ENCODE data around the gene LRMDA.

Gene LRMDA

GRCh38 chr10:76329891-76330575 is 898.6 kb downstream of the LRMDA start:
- DNase-seq: no peak

GRCh38 chr10:76331742-76332141 is 900.3 kb downstream of the LRMDA start:
- no peak for DNase-seq

GRCh38 chr10:76333326-76333725 is 901.9 kb downstream of the LRMDA start:
- DNase-seq: no peak

- DNase-seq: no peak
Measured at GRCh38 chr10:76333796-76334195, 902.4 kb downstream of the LRMDA start.

GRCh38 chr10:76334255-76334654 is 902.8 kb downstream of the LRMDA start:
- DNase-seq: no peak

GRCh38 chr10:76336213-76336963 is 905.0 kb downstream of the LRMDA start:
- no peak for DNase-seq

DNA sequence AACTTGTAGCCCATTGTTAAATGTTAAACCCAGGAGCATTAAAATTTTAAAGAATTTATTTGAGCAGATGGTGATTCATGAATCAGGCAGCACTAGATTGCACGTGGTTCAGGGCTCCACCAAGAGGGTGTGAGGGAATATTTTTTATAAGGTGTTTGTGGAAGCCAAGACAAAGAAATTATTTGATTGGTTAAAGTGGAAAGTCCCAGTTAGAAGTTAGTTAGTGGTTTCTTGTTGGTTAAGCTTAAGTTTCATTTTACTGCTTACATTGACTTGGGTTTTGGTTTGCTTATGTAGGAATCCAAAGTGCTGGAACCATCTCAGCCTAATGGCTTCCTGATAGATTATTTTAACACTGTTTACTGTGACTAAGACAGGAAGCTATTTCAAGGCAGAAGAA is 906.2 kb downstream of the LRMDA start:
- DNase-seq: no peak

GRCh38 chr10:76338187-76338586 is 906.8 kb downstream of the LRMDA start:
- DNase-seq: no peak

GRCh38 chr10:76341740-76342139 is 910.3 kb downstream of the LRMDA start:
- DNase-seq: no peak

DNA sequence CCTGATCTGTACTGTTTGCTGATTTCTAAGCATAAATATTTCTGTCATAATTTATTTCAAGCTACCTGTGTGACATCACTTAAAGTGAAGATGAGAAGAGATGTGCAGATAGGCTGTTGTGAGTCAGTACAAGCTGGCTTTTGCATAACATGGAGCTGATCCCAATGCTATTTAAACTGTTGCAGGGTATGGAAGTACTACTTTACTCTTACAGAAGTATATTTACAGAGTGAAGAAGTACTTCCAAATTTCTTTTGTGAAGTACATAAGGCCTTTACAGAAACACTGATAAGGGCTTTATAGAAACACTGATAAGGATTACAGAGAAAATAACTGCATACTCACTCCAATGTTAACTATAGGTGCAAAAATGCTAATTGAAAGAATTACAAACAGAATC is 911.6 kb downstream of the LRMDA start:
- no peak for DNase-seq

DNA sequence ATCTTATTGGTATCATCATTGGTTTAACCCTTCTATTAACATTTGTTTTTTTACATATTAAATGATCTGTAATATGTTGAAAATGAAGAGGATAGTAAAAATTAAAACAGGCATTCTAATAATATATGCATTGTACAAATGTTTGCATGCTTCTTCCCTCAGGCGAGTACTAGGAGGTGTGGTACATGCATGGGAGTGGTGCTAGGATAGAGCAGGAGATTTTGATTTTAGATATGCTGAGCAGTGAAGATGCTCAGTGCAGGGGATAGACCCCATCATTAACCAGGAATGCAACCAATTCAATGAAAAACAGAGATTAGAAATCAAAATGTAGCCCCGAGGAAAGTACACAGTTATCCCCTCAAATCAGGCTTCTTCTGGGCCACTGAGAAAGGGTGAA is 916.4 kb downstream of the LRMDA start:
- no peak for DNase-seq

DNA sequence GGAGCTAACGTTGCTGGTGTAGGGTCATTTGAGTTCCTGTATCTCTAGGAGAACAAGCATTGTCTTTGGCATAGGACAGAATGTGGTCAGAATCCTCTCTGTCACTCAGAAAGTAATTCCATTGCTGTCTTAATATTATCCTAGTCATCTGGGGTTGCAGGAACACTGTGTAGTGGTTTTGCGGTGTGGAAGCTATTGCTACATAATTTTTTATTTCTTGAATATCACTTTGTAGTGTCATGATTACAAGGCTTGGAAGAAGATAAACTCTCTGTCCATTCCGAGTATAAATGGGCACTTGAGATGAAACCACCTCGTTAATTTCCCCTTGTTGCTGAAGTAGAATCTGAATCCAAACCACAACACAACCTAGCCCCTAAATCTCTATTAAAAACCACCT is 919.2 kb downstream of the LRMDA start:
- no peak for DNase-seq

DNA sequence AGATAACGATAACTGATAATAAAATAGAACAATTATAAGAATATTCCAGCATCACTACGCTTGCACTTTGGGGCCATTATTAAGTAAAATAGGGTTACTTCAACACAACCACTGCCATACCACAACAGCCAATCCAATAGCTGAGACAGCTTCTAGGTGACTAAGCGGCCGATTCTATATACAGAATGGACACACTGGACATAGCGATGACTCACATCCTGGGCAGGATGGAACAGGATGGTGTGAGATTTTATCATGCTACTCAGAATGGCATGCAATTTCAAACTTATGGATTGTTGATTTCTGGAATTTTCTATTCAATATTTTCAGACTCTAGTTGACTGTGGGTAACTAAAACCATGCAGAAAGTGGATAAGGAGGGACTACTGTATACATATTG is 920.9 kb downstream of the LRMDA start:
- no peak for DNase-seq

GRCh38 chr10:76353237-76353851 is 921.9 kb downstream of the LRMDA start:
- no peak for DNase-seq

DNA sequence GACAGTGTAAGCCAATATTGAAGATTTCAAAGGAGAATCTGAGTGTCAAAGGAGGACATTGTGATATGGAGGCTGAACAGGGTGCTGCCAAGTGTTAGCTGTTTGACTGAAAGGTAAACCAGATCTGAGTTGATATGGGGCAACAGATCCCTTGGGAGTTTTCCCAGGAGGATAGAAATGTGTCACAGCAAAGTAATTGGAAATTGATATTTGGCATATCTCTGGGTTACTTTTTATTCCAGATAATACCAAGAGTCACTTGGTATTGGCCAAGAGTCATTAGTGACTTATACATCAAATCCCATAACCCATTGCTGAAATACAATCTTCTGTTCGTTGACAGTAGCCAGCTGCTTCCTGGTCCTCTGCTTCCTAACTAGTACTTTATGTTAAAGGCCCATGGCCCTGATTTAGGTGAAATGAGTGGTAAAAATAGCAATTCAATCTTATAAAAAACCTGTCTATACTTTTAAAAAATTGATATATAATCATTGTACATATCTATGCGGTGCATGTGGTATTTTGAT is 922.9 kb downstream of the LRMDA start:
- DNase-seq: no peak

GRCh38 chr10:76354921-76355320 is 923.5 kb downstream of the LRMDA start:
- no peak for DNase-seq

DNA sequence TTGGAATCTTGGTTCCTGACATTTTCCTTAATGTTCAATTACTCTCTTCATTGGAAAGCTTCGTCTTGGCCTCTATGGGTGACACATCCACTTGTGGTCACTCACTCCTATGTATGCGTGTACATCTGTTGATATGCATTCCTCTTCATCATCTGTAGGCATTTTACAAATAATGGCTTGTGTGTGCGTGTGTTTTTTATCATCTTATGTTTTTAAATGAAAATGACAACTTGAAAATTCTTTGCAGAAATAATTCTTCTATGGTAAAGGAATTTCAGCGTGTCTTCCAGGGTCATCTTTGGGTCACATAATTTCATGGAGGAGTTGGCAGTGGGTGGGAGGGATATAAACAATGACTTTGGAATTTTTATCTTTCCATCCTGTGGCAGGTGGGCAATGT is 925.1 kb downstream of the LRMDA start:
- no peak for DNase-seq

DNA sequence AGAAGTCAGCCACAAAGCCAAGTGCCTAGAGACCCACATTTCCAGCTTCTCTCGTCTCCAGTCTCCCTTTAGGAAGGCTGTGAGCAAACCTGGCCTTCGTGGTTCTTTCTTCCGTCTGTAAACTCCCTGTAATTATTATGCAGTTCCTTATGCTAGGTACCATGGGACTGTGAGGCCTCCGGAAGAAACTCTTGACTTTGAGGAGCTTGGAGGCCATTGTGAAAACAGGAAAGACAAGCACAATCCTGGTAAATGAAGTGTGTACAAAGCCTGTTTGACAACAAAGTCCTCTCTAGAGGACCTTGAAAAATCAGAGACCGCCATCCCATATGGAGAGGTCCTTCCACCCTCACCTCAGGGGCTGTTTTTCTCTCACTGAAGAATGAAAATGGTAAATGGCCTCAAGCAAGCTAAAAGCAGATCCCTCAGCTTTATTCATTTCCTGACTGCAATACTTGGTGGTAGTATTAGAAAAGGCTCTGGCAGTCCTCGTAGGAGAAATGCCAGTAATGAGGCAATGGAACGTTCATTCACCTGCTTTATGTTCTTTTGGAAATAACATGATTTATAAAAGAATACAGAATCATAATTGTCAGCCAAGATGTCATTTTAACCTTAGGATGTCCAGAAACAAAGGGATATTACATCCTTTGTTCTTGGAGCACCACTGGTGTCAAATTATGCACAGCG is 926.4 kb downstream of the LRMDA start:
- DNase-seq: no peak

DNA sequence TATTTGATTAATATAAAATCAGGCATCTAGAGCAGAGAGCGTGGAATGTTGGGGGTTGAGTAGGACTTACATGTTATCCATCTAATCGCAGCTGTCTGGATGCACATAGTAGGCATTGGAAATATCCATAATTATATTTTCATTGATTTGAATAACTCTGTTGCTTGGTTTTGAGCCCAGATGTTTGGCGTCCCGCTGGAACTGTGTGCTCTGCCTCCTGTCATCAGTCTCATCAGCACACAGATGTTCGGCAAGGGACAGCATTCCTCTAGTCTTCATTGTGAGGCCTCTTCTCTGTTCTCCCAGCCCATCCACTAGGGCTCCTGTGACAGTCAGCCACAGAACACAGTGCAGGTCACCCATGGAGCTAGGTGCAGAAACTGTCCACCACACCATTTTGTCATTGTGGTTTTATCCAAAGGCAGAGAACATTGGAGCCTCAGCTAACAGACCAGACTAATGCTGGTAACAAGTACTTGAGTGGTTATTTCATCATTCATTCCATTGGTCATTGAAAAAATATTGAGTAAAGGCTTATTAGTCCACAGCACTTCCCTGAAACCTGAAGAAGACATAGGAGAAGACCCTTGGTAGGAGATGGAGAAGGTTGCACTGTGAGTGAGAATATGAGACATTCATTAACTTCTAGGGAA is 927.4 kb downstream of the LRMDA start:
- DNase-seq: no peak

GRCh38 chr10:76375761-76376160 is 944.3 kb downstream of the LRMDA start:
- no peak for DNase-seq

DNA sequence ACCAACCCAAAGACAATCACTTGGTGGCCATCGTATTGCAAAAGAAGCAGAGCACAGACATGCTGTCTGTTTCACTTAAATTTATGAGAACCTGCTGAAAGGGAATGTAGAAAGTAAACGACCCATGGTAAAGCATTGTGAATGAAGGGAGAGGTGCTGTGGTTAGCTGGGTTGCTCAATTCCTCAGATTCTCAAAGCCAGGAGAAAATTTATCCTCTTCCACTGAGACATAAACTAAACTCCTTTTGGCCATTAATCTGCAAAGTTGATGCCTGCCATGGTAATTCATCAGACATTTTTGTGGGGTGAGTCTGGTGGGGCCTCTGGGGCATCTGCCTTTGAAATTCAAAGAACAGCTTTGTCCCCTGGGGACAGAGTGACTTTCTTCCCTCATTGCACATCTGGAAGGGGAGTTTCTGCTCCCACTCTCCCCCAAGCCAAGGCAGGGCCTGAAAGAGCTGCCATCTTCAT is 951.0 kb downstream of the LRMDA start:
- DNase-seq: no peak

DNA sequence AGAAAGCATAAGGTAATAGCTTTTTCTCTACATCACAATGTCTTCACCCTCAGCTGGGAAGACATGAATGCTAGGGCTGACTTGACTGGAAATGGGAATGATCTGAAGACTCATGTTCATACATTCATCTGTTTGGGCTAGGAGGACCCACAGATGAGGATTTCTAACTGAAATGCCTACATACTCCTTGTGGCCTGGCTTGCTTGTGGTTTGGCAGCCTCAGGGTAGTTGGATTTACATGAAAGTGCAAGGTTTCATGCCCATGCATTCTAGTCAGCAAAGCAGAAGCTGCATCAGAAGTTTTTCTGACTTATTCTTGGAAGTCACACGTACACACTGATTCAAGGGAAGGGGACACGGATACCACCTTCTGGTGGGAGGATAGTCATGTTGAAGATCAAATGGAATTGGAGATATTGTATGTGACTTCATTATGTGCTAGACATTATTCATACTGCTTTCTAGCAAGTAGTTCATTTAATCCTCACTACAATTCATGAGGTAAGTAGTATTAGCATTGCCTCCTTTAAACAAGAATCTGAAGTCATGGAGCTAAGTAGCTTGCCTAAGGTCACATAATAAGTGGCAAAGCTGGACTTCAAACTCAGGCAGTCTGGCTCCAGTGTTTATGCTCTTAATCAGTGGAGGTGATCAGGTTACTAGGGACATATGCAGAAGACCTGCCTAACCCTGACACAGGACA is 957.0 kb downstream of the LRMDA start:
- DNase-seq: no peak
